Skeletal muscle tissue (tissue), 4 donors: Measurements from ENCODE around the gene TESK1. TPM values are rescaled to one million over a fixed set of nuclear protein-coding genes. Genes with fewer than 3 reads are reported as not detected.
"Not testable (repeated sequence)": the region's sequence is repeated elsewhere in the genome, so short reads cannot be mapped to it uniquely, and the experiment has no call there.

Source experiments
- H3K27ac ChIP-seq: one replicate; pipeline ENCODE4 v1.7.0; 2013; ENCODE audit warnings: mild to moderate bottlenecking, low read depth, low read length, inconsistent platforms
- H3K27me3 ChIP-seq, 3 donors: one replicate each; pipeline ENCODE4 v1.7.0; 2013; ENCODE audit warnings: low read length in 3 of 3; ENCODE audit not compliant: control insufficient read depth in 3 of 3, insufficient read depth in 3 of 3
- H3K36me3 ChIP-seq, 3 donors: one replicate each; pipeline ENCODE4 v1.7.0; 2013; ENCODE audit warnings: low read length in 3 of 3; ENCODE audit not compliant: control insufficient read depth in 3 of 3, insufficient read depth in 3 of 3
- H3K4me1 ChIP-seq, 3 donors: one replicate each; pipeline ENCODE4 v1.7.0; 2013; ENCODE audit warnings: low read length in 3 of 3, mild to moderate bottlenecking in 3 of 3; ENCODE audit not compliant: control insufficient read depth in 3 of 3, insufficient read depth in 3 of 3
- H3K4me3 ChIP-seq, 3 donors: one replicate each; pipeline ENCODE4 v1.7.0; 2013; ENCODE audit warnings: low read length in 3 of 3
- H3K9ac ChIP-seq, 3 donors: one replicate each; pipeline ENCODE4 v1.7.0; 2013; ENCODE audit warnings: low read length in 3 of 3, mild to moderate bottlenecking in 3 of 3, moderate library complexity in 2 of 3, low read depth in 1 of 3
- H3K9me3 ChIP-seq, 3 donors: one replicate each; pipeline ENCODE4 v1.7.0; 2013; ENCODE audit warnings: low read length in 3 of 3; ENCODE audit not compliant: control insufficient read depth in 3 of 3
- total RNA-seq: library from RNA; depleted of rRNA; stranded (reverse); fragments of >200 nt; gene quantifications from one replicate; pipeline ENCODE4 v1.2.3, GENCODE V29; 2014
- donor health status: Osteomylitis.

Gene TESK1
- total RNA-seq, 1 donor from 2014 or later: 8.4 TPM

DNA sequence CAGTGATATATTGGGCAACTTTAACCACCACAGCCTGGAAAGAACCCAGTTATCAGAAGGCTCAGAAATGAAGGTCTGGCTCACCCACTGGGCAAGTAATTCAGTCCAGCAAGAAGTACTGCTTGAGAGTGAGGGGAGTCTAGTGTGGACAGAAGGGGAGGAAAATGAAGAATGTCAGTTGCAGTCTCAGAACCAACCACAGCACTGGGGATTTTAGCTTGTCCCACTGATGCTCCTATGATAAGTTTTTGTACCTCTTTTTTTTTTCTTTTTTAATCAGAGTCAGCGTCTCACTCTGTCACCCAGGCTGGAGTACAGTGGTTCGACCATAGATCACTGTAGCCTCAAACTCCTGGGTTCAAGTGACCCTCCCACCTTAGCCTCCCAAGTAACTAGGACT is 22.5 kb downstream of the TESK1 start:
- Histone ChIP-seq H3K9me3 (no peaks in the 10 kb centered on the region), H3K27ac (no peak overlapping the region), H3K27me3 (no peaks in the 10 kb centered on the region), H3K4me1 (no peaks in the 10 kb centered on the region), H3K9ac (no peak overlapping the region), H3K4me3 (no peak overlapping the region), H3K36me3 (no peaks in the 10 kb centered on the region)

DNA sequence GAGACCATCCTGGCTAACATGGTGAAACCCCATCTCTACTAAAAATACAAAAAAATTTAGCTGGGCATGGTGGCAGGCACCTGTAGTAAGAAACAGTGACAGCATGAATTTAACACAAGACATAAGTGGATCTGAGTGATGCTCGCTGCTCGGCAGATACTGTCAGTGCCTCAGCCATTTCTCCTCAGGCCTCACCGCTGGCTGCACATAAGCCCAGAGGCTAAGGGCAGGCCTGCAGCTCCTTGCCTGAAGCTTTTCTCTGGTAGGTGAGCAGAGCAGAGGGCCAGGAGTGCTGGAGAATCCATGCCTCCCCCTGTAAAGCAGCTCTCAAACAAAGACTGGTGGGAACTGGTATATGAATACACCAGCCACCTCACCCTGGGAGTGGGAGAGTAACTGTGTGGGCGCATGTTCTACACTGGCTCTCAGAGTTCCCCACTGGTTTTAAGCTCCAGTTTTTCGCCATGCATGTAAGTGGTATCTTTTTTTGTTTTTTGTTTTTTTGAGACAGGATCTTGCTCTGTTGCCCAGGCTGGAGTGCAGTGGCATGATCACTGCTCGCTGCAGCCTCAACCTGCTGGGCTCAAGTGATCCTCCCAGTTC is 23.4 kb downstream of the TESK1 start:
- Histone ChIP-seq H3K4me1 (no peaks in the 10 kb centered on the region), H3K27me3 (no peaks in the 10 kb centered on the region), H3K4me3 (no peak overlapping the region), H3K9ac (no peak overlapping the region), H3K9me3 (no peaks in the 10 kb centered on the region), H3K27ac (no peak overlapping the region), H3K36me3 (no peaks in the 10 kb centered on the region)

DNA sequence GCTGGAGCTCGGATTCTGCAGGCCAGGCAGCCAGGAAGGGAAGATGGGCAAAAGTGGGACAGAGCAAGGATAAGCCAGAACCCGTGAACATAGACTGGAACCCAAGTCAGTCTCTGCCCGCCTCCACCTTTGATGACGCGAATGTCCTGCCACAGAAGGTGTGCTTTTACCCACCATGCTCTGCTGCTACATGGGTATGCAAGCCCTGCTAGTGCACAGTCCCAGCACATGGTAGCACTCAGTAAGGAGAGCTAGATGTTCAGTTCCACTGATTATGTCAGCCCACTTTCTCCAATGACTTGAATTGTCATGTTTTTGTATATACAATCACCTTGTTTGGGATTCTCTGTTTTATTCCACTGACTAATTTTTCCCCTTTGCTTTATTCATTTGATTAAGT is 24.5 kb downstream of the TESK1 start:
- Histone ChIP-seq H3K4me1 (no peaks in the 10 kb centered on the region), H3K27ac (no peak overlapping the region), H3K9me3 (no peaks in the 10 kb centered on the region), H3K27me3 (no peaks in the 10 kb centered on the region), H3K36me3 (no peaks in the 10 kb centered on the region), H3K4me3 (no peak overlapping the region), H3K9ac (no peak overlapping the region)

DNA sequence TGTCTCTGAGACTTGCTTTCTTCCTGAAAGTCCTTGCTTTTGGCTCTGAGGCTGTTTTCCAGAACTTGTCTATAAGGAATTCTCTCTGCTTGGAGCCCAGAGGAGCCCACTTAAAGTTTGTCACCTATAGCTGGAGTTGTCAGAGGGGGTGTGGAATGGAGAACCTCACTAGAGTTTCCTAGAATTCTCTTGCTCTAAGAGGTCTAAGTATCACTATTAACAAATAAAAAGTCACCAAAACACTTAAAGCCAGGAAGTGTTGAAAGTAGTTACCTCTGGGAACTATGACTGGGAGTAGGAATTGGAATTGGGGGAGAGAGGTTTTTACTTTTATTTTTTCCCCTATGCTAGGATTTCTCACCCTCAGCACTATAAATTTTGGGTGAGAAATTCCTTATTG is 30.7 kb downstream of the TESK1 start:
- H3K4me3 ChIP-seq: no peak overlapping the region
- H3K4me1 ChIP-seq: no peaks in the 10 kb centered on the region
- H3K9ac ChIP-seq: no peak overlapping the region
- H3K27ac ChIP-seq: no peak overlapping the region
- H3K36me3 ChIP-seq: no peaks in the 10 kb centered on the region
- no peaks in the 10 kb centered on the region for H3K9me3 ChIP-seq
- H3K27me3 ChIP-seq: no peaks in the 10 kb centered on the region

DNA sequence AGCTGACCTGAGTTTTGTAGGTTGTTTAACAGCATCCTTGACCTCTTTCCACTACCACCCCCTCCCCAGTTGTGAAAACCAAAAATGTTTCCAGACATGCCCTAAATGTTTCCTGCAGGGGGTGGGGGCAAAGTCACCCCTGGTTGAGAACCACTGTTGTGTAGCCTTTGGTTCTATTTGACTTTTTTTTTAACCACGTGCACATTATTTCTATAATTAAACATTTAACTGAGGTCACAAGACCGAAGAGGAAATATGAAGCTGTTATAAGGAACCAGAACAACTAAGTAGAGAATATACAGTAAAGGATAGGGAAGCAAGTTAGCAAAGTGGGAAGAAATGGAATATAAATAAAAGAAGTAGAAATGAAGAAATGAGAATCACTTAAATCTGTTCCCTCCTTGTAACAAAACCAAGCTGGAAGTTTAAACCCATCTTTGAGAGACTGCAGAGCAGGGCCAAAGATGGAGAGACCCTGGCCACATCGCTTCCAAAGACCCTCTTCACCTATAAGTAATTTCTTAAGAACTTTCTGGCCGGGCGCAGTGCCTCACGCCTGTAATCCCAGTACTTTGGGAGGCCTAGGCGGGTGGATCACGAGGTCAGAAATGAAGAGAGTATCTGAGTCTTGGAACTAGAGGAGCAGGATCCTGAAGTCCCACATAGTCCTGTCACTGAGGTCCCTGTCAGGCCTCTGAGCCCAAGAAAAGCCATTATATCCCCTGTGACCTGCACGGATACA is 31.2 kb downstream of the TESK1 start:
- no peaks in the 10 kb centered on the region for H3K4me1 ChIP-seq
- no peak overlapping the region for H3K4me3 ChIP-seq
- H3K27ac ChIP-seq: peak overlapping the region; percentile 30
- no peaks in the 10 kb centered on the region for H3K27me3 ChIP-seq
- no peaks in the 10 kb centered on the region for H3K9me3 ChIP-seq
- H3K9ac ChIP-seq: no peak overlapping the region
- H3K36me3 ChIP-seq: no peaks in the 10 kb centered on the region

DNA sequence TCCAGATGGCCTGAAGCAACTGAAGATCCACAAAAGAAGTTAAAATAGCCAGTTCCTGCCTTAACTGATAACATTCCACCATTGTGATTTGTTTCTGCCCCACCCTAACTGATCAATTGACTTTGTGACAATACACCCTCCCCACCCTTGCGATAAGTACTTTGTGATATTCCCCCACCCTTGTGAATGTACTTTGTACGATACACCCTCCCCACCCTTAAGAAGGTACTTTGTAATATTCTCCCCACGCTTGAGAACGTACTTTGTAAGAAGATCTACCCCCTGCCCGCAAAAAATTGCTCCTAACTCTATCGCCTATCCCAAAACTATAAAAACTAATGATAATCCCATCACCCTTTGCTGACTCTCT is 31.8 kb downstream of the TESK1 start:
- H3K9me3 ChIP-seq, H3K4me3 ChIP-seq, H3K9ac ChIP-seq, H3K27me3 ChIP-seq, H3K4me1 ChIP-seq, H3K36me3 ChIP-seq: not testable (repeated sequence)
- peak overlapping the region; percentile 30 for H3K27ac ChIP-seq

DNA sequence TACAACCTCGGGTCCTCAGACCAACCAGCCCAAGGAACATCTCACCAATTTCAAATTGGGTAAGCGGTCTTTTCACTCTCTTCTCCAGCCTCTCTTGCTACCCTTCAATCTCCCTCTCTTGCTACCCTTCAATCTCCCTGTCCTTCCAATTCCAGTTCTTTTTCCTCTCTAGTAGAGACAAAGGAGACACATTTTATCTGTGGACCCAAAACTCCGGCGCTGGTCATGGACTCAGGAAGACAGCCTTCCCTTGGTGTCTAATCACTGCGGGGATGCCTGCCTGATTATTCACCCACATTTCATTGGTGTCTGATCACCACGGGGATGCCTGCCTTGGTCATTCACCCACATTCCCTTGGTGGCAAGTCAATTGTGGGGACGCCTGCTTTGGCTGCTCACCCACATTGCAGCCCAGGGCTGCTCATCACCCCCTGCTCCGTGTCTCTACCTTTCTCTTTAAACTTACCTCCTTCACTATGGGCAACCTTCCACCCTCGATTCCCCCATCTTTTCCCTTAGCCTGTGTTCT is 32.4 kb downstream of the TESK1 start:
- H3K9me3 ChIP-seq, H3K4me1 ChIP-seq, H3K9ac ChIP-seq, H3K4me3 ChIP-seq, H3K27ac ChIP-seq, H3K27me3 ChIP-seq, H3K36me3 ChIP-seq: not testable (repeated sequence)

DNA sequence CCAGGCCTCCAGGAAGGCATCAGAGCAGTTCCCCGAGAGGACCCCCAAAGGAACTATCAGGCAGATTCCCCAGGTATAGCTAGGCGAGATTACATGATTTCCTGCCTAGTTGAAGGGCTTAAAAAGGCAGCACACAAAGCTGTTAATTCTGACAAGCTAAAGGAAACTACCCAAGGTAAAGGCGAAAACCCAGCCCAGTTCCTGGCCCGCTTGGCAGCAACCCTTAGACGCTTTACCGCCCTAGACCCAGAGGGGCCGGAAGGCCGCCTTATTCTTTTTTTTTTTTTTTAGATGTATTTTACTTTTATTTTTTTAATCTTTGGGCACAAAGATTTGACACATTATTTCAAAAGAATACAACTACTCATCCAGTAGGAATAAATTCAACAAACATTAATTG is 33.7 kb downstream of the TESK1 start:
- not testable (repeated sequence) for H3K9me3 ChIP-seq, H3K4me3 ChIP-seq, H3K36me3 ChIP-seq, H3K9ac ChIP-seq, H3K27me3 ChIP-seq, H3K27ac ChIP-seq, H3K4me1 ChIP-seq

DNA sequence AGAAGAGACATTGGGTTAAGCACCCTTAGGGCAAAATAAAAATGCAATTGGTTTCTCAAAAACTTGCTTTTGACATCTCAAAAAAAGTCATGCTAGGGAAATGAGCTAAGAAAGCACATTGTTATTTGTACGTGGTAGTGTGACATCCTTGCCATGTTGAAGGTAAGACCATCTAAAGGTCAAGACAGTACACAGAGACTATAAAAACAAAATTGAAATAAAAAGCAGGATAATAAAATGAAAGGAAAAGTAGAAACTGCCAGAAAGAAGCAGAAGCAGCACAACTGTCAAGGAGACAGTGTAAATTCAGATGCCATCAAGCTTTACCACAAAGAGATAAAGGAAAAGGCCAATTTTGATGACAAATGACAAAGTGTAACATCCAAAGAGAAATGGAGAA is 34.2 kb downstream of the TESK1 start:
- not testable (repeated sequence) for H3K27ac ChIP-seq, H3K4me1 ChIP-seq

DNA sequence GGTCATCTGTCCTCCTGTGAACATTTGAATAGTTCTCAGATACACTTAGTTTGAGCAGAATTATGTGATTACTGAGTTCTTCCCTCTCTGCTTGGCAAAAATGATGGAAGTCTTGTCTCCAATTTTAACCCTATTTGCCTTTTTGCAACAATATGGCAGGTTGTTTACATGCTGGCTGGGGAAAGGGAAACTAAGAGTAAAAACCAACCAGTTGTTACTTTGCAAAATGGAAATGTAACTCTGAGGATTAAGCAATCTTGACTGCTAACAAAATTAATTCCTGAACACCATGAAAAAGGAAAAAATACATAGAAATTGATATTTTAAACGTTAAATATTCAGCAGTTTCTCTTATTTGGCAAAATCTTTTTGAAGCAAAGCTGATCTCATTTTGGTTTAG is 34.6 kb downstream of the TESK1 start:
- Histone ChIP-seq H3K27me3 (no peaks in the 10 kb centered on the region), H3K9me3 (no peaks in the 10 kb centered on the region), H3K4me3 (no peak overlapping the region), H3K4me1 (no peaks in the 10 kb centered on the region), H3K36me3 (no peaks in the 10 kb centered on the region), H3K9ac (no peak overlapping the region), H3K27ac (no peak overlapping the region)

More for the DNA sequence above, 34.2 kb downstream of the TESK1 start:
- H3K27me3 ChIP-seq, H3K9me3 ChIP-seq, H3K4me3 ChIP-seq, H3K36me3 ChIP-seq, H3K9ac ChIP-seq: not testable (repeated sequence)
